ENCODE results near the gene DCDC1. TPM values are rescaled to one million over a fixed set of nuclear protein-coding genes. Genes with fewer than 3 reads are reported as not detected.

Gene DCDC1
- total RNA-seq, 1 experiment from 2014 or later = 0.58 TPM

GRCh38 chr11:30902929-30903328 is 466.6 kb downstream of the DCDC1 start:
- CTCF ChIA-PET = interaction anchor here (2.0 kb wide), 1 partner anchor 11 kb away, joined by 5 read pairs; no protein-coding TSS in a partner anchor
- Histone ChIP-seq H3K36me3 (ENCODE audit: insufficient read depth, low read length, poor library complexity, severe bottlenecking) (no peaks in the 10 kb centered on the region), H3K4me1 (ENCODE audit: insufficient read depth, low read length, poor library complexity, severe bottlenecking) (no peaks in the 10 kb centered on the region), H3K9me3 (ENCODE audit: low read depth, low read length, poor library complexity, severe bottlenecking) (no peaks in the 10 kb centered on the region), H3K27ac (ENCODE audit: low read depth, low read length, poor library complexity, severe bottlenecking) (no peak overlapping the region), H3K4me3 (ENCODE audit: low read depth, low read length, poor library complexity, severe bottlenecking) (no peak overlapping the region), H3K27me3 (replicated peaks; ENCODE audit: insufficient read depth, low read depth, low read length, poor library complexity) (peaks cover 9% of the 10 kb centered on the region)
- intact Hi-C loops (cut with micrococcal nuclease; ENCODE audit: unreplicated experiment) = no loop called here
- no peak for TF ChIP-seq EZH2 (IDR thresholded peaks at IDR 0.05; ENCODE audit: borderline replicate concordance, low read depth, low read length, poor library complexity, severe bottlenecking)
- BruUV-seq (replicated peaks) = no TSS peak
- POLR2A ChIA-PET (ENCODE audit: low non-redundant PET) = no interaction called here
- no peak for DNase-seq (ENCODE audit: low spot score)

DNA sequence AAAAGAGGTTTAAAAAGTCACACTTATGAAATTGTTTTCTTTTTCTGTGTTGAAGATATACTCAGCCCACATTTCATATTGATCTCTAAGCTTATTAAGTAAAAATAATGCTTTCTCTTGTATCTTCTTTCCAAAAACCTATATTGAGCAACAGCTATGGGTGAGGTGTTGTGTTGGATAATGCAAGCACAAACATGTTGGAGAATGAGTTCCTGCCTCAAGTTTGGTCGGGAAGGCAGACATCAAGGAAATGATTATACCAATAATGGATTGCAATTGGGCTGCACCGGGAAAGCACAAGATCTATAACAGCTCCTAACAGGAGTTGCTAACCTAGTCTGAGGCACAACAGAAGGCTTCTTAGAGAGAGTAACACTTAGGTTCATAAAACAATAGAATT is 474.5 kb downstream of the DCDC1 start:
- peaks cover 4% of the 10 kb centered on the region for H3K27me3 ChIP-seq (replicated peaks; ENCODE audit: insufficient read depth, low read depth, low read length, poor library complexity)
- no peaks in the 10 kb centered on the region for H3K36me3 ChIP-seq (ENCODE audit: insufficient read depth, low read length, poor library complexity, severe bottlenecking)
- BruUV-seq (replicated peaks) = no TSS peak
- no peak for DNase-seq (ENCODE audit: low spot score)
- H3K27ac ChIP-seq (ENCODE audit: low read depth, low read length, poor library complexity, severe bottlenecking) = no peak overlapping the region
- no peak for TF ChIP-seq EZH2 (IDR thresholded peaks at IDR 0.05; ENCODE audit: borderline replicate concordance, low read depth, low read length, poor library complexity, severe bottlenecking)
- TF ChIP-seq, protein P1, sequence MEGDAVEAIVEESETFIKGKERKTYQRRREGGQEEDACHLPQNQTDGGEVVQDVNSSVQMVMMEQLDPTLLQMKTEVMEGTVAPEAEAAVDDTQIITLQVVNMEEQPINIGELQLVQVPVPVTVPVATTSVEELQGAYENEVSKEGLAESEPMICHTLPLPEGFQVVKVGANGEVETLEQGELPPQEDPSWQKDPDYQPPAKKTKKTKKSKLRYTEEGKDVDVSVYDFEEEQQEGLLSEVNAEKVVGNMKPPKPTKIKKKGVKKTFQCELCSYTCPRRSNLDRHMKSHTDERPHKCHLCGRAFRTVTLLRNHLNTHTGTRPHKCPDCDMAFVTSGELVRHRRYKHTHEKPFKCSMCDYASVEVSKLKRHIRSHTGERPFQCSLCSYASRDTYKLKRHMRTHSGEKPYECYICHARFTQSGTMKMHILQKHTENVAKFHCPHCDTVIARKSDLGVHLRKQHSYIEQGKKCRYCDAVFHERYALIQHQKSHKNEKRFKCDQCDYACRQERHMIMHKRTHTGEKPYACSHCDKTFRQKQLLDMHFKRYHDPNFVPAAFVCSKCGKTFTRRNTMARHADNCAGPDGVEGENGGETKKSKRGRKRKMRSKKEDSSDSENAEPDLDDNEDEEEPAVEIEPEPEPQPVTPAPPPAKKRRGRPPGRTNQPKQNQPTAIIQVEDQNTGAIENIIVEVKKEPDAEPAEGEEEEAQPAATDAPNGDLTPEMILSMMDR (conservative IDR thresholded peaks at IDR 0.05; ENCODE audit: low read depth, low read length) = no peak
- no peak overlapping the region for H3K4me3 ChIP-seq (ENCODE audit: low read depth, low read length, poor library complexity, severe bottlenecking)
- ChIA-PET POLR2A (ENCODE audit: low non-redundant PET) (no interaction called here), CTCF (no interaction called here)
- H3K4me1 ChIP-seq (ENCODE audit: insufficient read depth, low read length, poor library complexity, severe bottlenecking) = no peaks in the 10 kb centered on the region
- intact Hi-C loops (cut with micrococcal nuclease; ENCODE audit: unreplicated experiment) = no loop called here
- H3K9me3 ChIP-seq (ENCODE audit: low read depth, low read length, poor library complexity, severe bottlenecking) = no peaks in the 10 kb centered on the region

DNA sequence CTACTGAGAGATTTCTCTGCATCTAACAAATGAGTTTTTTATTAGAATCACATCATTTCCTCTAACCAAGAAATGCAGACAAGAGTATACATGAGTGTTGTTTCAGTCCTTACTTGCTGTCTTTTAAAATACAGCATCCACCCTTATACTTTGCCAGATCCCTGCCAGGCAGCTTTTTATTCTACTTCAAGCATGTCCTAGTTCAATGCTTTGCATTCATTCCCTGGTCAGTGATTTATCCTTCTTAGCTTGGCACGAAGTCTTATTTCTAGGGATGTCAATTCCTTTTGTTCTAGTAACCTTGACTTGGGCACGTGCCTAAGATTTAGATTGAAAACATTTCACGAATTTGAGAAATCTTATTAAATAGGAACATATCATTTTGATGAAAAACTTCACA is 476.2 kb downstream of the DCDC1 start:
- Histone ChIP-seq H3K27ac (ENCODE audit: low read depth, low read length, poor library complexity, severe bottlenecking) (no peak overlapping the region), H3K9me3 (ENCODE audit: low read depth, low read length, poor library complexity, severe bottlenecking) (no peaks in the 10 kb centered on the region), H3K4me3 (ENCODE audit: low read depth, low read length, poor library complexity, severe bottlenecking) (no peak overlapping the region), H3K36me3 (ENCODE audit: insufficient read depth, low read length, poor library complexity, severe bottlenecking) (no peaks in the 10 kb centered on the region), H3K27me3 (replicated peaks; ENCODE audit: insufficient read depth, low read depth, low read length, poor library complexity) (no peaks in the 10 kb centered on the region), H3K4me1 (ENCODE audit: insufficient read depth, low read length, poor library complexity, severe bottlenecking) (no peaks in the 10 kb centered on the region)
- POLR2A ChIA-PET (ENCODE audit: low non-redundant PET) = no interaction called here
- CTCF ChIA-PET = interaction anchor here (0.6 kb wide), 1 partner anchor 1499 kb away, joined by 5 read pairs; no protein-coding TSS in a partner anchor
- DNase-seq (ENCODE audit: low spot score) = no peak
- BruUV-seq (replicated peaks) = no TSS peak
- TF ChIP-seq, protein P1 (conservative IDR thresholded peaks at IDR 0.05; ENCODE audit: low read depth, low read length) = no peak
- TF ChIP-seq EZH2 (IDR thresholded peaks at IDR 0.05; ENCODE audit: borderline replicate concordance, low read depth, low read length, poor library complexity, severe bottlenecking) = no peak
- intact Hi-C loops (cut with micrococcal nuclease; ENCODE audit: unreplicated experiment) = no loop called here

GRCh38 chr11:30889143-30889794 is 480.3 kb downstream of the DCDC1 start:
- no peaks in the 10 kb centered on the region for H3K9me3 ChIP-seq (ENCODE audit: low read depth, low read length, poor library complexity, severe bottlenecking)
- H3K27ac ChIP-seq (ENCODE audit: low read depth, low read length, poor library complexity, severe bottlenecking) = no peak overlapping the region
- no peaks in the 10 kb centered on the region for H3K36me3 ChIP-seq (ENCODE audit: insufficient read depth, low read length, poor library complexity, severe bottlenecking)
- TF ChIP-seq, protein P1 (conservative IDR thresholded peaks at IDR 0.05; ENCODE audit: low read depth, low read length) = no peak
- TF ChIP-seq EZH2 (IDR thresholded peaks at IDR 0.05; ENCODE audit: borderline replicate concordance, low read depth, low read length, poor library complexity, severe bottlenecking) = no peak
- peaks cover 2% of the 10 kb centered on the region for H3K27me3 ChIP-seq (replicated peaks; ENCODE audit: insufficient read depth, low read depth, low read length, poor library complexity)
- ChIA-PET CTCF (no interaction called here), POLR2A (ENCODE audit: low non-redundant PET) (no interaction called here)
- H3K4me3 ChIP-seq (ENCODE audit: low read depth, low read length, poor library complexity, severe bottlenecking) = no peak overlapping the region
- intact Hi-C loops (cut with micrococcal nuclease; ENCODE audit: unreplicated experiment) = no loop called here
- no peaks in the 10 kb centered on the region for H3K4me1 ChIP-seq (ENCODE audit: insufficient read depth, low read length, poor library complexity, severe bottlenecking)
- no TSS peak for BruUV-seq (replicated peaks)
- peak; percentile 40 for DNase-seq (ENCODE audit: low spot score)

All from A673 (cell line).